ENCODE data around the gene POU6F2.

Gene POU6F2

GRCh38 chr7:39501358-39501757 is 523.6 kb downstream of the POU6F2 start:
- no peak overlapping the region for H3K4me3 ChIP-seq (replicated peaks in 1 of 2; ENCODE audit: low read depth in 2 of 2, low read length in 2 of 2)
- no peak for DNase-seq (ENCODE audit: low read depth in 2 of 2)
- no peak for TF ChIP-seq CTCF (IDR thresholded peaks at IDR 0.05; ENCODE audit: low read depth, low read length)

- H3K4me3 ChIP-seq (replicated peaks in 1 of 2; ENCODE audit: low read depth in 2 of 2, low read length in 2 of 2): no peak overlapping the region
- peak; percentile 15 to 65 for DNase-seq (ENCODE audit: low read depth in 2 of 2)
- no peak for TF ChIP-seq CTCF (IDR thresholded peaks at IDR 0.05; ENCODE audit: low read depth, low read length)
Observed at GRCh38 chr7:39504963-39505362, 527.3 kb downstream of the POU6F2 start.

- no peak overlapping the region for H3K4me3 ChIP-seq (replicated peaks in 1 of 2; ENCODE audit: low read depth in 2 of 2, low read length in 2 of 2)
- no peak for DNase-seq (ENCODE audit: low read depth in 2 of 2)
- no peak for TF ChIP-seq CTCF (IDR thresholded peaks at IDR 0.05; ENCODE audit: low read depth, low read length)
Observed at GRCh38 chr7:39507866-39508551, 530.3 kb downstream of the POU6F2 start.

GRCh38 chr7:39509436-39509835 is 531.7 kb downstream of the POU6F2 start:
- no peak for DNase-seq (ENCODE audit: low read depth in 2 of 2)
- no peak overlapping the region for H3K4me3 ChIP-seq (replicated peaks in 1 of 2; ENCODE audit: low read depth in 2 of 2, low read length in 2 of 2)
- no peak for TF ChIP-seq CTCF (IDR thresholded peaks at IDR 0.05; ENCODE audit: low read depth, low read length)

- DNase-seq (ENCODE audit: low read depth in 2 of 2): no peak
- TF ChIP-seq CTCF (IDR thresholded peaks at IDR 0.05; ENCODE audit: low read depth, low read length): no peak
- no peak overlapping the region for H3K4me3 ChIP-seq (replicated peaks in 1 of 2; ENCODE audit: low read depth in 2 of 2, low read length in 2 of 2)
Observed at GRCh38 chr7:39509912-39510311, 532.2 kb downstream of the POU6F2 start.

GRCh38 chr7:39510864-39511354 is 533.2 kb downstream of the POU6F2 start:
- DNase-seq (ENCODE audit: low read depth in 2 of 2): peak in 1 of 2 donors; percentile 9
- H3K4me3 ChIP-seq (replicated peaks in 1 of 2; ENCODE audit: low read depth in 2 of 2, low read length in 2 of 2): no peak overlapping the region
- no peak for TF ChIP-seq CTCF (IDR thresholded peaks at IDR 0.05; ENCODE audit: low read depth, low read length)

All from cardiac fibroblast (primary cell).